ENCODE data around the gene C9orf50. TPM values are rescaled to one million over a fixed set of nuclear protein-coding genes. Genes with fewer than 3 reads are reported as not detected.

Gene C9orf50, protein sequence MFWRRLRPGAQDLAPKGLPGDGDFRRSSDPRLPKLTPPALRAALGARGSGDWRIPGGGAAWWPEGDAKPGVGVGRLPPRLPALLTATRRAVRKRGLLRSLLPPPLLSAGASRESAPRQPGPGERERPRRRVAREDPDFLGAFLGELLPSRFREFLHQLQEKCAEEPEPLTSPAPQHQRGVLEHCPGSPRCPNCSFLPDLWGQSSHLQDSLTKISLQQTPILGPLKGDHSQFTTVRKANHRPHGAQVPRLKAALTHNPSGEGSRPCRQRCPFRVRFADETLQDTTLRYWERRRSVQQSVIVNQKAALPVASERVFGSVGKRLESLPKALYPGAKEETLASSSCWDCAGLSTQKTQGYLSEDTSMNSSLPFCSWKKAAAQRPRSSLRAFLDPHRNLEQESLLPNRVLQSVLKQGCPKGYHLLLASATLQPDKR
- total RNA-seq, result not detected
- long read RNA-seq, result 0 reads

DNA sequence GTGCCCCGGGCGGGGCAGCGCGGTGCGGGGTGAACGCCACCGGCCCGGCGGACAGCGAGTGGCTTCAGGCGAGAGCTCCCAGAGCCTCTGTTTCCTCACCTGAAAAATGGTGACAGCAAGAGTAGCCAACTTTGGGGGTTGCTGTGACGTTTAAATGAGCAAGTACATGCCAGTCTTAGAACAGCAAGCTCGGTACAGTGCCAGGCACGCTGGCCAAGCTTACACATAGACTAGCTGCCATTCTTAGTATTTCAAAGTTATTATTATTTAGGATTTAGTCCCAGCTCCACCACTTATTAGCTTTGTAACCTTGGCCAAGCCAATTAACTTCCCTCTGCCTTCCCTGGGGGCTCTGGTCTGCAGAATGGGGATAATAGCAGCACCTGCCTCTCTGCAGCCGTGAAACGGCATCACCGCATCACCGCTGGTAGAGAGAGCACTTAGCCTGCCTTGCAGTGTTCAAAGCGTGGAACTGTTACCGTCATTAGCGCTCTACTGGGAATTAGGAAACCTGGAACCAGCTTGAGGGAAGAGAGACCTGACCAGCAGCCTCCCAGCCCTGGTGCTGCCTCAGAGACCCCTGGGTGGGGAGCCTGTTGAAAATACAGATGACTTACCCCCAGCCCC is at the start of gene C9orf50:
Gene C9orf50, minus strand, starts transcription at position 433 of the 627 bp plus-strand sequence. CDS start 527 bp downstream, outside the sequence.
- Histone ChIP-seq H3K9me3 (no peaks in the 10 kb centered on the region), H3K36me3 (no peaks in the 10 kb centered on the region), H3K4me1 (peaks cover 21% of the 10 kb centered on the region), H3K27me3 (peaks cover 11% of the 10 kb centered on the region), H3K27ac (no peak within 1 kb of the TSS), H3K4me3 (peak within 1 kb of the TSS; percentile 44)
- TF ChIP-seq, protein P1, sequence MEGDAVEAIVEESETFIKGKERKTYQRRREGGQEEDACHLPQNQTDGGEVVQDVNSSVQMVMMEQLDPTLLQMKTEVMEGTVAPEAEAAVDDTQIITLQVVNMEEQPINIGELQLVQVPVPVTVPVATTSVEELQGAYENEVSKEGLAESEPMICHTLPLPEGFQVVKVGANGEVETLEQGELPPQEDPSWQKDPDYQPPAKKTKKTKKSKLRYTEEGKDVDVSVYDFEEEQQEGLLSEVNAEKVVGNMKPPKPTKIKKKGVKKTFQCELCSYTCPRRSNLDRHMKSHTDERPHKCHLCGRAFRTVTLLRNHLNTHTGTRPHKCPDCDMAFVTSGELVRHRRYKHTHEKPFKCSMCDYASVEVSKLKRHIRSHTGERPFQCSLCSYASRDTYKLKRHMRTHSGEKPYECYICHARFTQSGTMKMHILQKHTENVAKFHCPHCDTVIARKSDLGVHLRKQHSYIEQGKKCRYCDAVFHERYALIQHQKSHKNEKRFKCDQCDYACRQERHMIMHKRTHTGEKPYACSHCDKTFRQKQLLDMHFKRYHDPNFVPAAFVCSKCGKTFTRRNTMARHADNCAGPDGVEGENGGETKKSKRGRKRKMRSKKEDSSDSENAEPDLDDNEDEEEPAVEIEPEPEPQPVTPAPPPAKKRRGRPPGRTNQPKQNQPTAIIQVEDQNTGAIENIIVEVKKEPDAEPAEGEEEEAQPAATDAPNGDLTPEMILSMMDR (IDR thresholded peaks at IDR 0.05), result no peak
- intact Hi-C loops (cut with DNase I), result no loop called here
- ATAC-seq, result no peak
- DNase-seq, result no peak

DNA sequence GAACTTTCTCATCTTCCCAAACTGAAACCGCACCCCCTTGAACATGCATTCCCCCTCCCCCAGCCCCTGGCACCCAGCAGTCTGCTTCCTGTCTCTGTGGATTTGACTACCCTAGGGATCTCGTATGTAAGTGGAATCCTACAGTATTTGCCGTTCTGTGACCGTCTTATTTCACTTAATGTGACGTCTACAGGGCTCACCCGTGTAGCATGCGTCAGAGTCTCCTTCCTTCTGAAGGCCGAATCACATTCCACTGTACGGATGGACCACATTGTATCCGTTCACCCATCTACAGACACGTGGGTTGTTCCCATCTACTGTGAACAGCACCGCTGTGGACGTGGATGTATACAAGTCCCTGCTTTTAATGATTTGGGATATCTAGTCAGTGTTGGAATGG is 49.0 kb upstream of the C9orf50 start:
- no peaks in the 10 kb centered on the region for H3K9me3 ChIP-seq
- peaks cover 31% of the 10 kb centered on the region for H3K27me3 ChIP-seq
- TF ChIP-seq, protein P1 (IDR thresholded peaks at IDR 0.05), result no peak
- no peaks in the 10 kb centered on the region for H3K36me3 ChIP-seq
- ATAC-seq, result no peak
- peaks cover 8% of the 10 kb centered on the region for H3K4me1 ChIP-seq
- no peak for DNase-seq
- no peak overlapping the region for H3K27ac ChIP-seq
- intact Hi-C loops (cut with DNase I), result no loop called here
- no peak overlapping the region for H3K4me3 ChIP-seq

DNA sequence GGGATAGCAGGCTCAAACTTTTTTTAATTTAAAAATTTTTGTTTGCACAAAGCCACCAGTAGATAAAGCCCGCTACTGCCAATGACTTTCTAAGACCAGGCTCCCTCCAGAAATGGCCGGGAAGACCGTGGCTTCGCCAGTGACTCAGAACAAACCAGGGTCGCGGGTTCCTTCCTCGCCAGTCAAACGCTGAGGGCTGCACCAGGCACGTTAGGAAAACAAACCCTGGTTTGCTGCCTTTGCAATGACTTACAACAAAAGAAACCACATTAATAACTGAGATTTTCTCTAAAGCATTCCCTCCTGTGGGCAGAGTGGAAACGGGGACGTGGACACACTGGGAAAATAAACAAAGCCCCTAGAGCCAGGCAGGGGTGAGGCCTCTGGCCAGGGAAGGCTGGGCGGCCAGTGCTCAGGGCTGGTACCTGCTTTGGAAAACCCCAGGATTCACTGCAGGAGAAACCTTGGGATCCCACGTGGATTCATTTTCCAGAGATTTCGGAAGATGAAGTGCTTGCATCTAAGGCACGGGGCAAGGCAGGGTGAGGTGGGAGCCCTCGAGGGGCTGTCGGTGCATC is 48.3 kb upstream of the C9orf50 start:
- DNase-seq (no peak), ATAC-seq (no peak)
- H3K4me1 ChIP-seq, result peaks cover 8% of the 10 kb centered on the region
- peaks cover 32% of the 10 kb centered on the region for H3K27me3 ChIP-seq
- no peaks in the 10 kb centered on the region for H3K9me3 ChIP-seq
- TF ChIP-seq, protein P1 (IDR thresholded peaks at IDR 0.05), result no peak
- no peaks in the 10 kb centered on the region for H3K36me3 ChIP-seq
- intact Hi-C loops (cut with DNase I), result no loop called here
- no peak overlapping the region for H3K4me3 ChIP-seq
- no peak overlapping the region for H3K27ac ChIP-seq

- TF ChIP-seq, protein P1 (IDR thresholded peaks at IDR 0.05), result no peak
- Histone ChIP-seq H3K36me3 (no peaks in the 10 kb centered on the region), H3K9me3 (no peaks in the 10 kb centered on the region), H3K4me3 (no peak overlapping the region), H3K27ac (no peak overlapping the region), H3K27me3 (peaks cover 32% of the 10 kb centered on the region), H3K4me1 (peaks cover 8% of the 10 kb centered on the region)
- intact Hi-C loops (cut with DNase I), result no loop called here
- ATAC-seq (no peak), DNase-seq (no peak)
Observed at GRCh38 chr9:129667850-129668249, 46.9 kb upstream of the C9orf50 start.

DNA sequence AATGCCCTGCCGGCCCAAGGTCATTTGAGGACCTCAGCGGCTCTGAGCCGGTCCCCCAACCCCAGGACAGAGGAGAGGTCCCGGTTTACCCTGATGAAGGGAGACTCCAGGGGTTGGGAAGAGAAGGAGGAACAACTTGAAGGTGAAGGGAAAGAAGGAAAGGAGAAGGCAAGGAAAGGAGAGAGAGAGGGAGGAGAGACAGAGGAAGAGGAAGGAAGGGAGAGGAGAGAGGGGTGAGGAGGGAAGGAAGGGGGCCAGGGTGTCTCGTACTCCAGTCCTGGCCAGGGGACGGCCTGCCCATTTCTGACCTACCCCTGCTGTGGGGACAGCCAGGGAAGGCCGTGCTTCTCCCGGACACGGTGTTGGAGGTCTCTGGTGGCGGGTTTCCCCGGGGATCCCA is 46.5 kb upstream of the C9orf50 start:
- no peak for ATAC-seq
- TF ChIP-seq, protein P1 (IDR thresholded peaks at IDR 0.05), result no peak
- Histone ChIP-seq H3K9me3 (no peaks in the 10 kb centered on the region), H3K27ac (no peak overlapping the region), H3K4me3 (no peak overlapping the region), H3K4me1 (peaks cover 8% of the 10 kb centered on the region), H3K27me3 (peaks cover 32% of the 10 kb centered on the region), H3K36me3 (no peaks in the 10 kb centered on the region)
- intact Hi-C loops (cut with DNase I), result no loop called here
- DNase-seq, result no peak
